ENCODE measurements around the gene SNUPN.
"Not testable (repeated sequence)": the region's sequence is repeated elsewhere in the genome, so short reads cannot be mapped to it uniquely, and the experiment has no call there.

SNUPN gene

DNA sequence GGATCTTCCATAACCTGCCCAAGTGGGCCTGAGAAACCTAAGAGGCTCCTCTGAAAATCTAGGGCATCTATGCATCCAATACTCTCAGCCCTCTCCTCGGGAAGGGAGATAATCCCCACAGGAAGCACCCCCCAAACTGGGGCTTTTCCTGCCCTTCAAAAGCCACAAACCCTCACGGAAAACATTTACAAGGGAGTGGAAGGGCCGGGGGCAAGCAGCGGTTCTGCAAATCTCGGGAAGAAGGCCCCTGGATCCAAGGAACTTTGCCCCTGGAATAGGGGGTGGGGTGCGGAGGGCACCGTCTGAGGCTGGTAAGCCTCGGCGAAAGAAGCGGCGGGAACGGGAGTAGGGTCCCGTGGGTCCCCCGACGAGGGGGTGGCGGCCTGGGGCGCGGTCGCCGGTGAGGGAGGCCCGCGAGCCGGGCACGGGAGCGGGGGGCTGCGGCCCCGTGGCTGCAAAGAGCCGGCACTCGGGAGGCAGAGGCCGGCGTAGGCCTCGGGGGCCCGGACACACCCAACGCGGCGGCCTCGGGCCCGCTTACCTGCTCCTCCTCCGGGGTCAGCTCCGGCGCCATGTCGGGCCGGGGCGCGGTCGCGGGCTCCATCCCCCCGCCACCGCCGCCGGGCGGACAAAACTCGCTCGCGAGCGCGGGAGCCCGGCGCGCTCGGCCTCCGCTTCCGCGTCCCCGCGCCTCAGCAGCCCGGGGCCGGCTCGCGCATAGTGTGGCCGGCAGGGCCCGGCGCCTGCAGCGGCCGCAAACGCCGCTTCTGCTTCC is 47.2 kb downstream of the SNUPN start:
- peak; percentile 19 for DNase-seq

DNA sequence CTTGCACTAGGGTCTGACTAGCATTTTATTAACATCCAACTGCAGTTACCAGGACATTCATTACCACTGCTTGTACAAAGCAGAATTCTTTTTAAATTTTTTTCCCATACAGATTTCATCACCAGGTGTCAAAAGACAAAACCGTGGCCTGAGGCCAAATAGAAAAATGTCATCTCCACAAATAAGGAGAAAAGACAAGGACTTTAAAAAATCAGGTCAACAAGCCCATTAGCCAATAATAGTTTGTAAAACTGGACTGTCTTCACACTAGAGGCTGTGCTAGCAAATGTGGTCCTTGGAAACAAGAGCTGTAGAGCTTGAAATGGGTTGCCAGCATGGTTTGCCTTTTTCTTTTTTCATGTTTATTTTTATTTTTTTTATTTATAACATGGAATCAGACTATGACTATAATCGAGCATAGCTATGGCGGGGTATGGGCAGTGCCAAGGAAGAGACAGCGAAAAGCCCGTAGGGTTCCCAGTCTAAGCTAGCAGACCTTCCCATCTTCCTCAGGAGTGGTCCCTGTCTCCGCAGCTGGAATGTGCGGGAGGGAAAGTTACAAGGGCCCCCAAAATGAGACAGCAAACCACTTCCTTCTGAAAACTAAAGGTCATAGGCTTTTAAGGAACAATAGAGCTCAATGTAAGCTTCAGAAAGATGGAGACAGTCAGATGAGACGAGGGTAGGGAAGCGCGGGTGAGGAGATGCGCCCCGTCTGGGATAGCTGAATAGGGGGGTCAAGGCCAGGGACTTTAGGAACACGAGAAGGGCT is 47.9 kb downstream of the SNUPN start:
- DNase-seq: no peak

- DNase-seq: no peak
These were observed 51.7 kb downstream of the SNUPN start for GRCh38 chr15:75573648-75574384.

DNA sequence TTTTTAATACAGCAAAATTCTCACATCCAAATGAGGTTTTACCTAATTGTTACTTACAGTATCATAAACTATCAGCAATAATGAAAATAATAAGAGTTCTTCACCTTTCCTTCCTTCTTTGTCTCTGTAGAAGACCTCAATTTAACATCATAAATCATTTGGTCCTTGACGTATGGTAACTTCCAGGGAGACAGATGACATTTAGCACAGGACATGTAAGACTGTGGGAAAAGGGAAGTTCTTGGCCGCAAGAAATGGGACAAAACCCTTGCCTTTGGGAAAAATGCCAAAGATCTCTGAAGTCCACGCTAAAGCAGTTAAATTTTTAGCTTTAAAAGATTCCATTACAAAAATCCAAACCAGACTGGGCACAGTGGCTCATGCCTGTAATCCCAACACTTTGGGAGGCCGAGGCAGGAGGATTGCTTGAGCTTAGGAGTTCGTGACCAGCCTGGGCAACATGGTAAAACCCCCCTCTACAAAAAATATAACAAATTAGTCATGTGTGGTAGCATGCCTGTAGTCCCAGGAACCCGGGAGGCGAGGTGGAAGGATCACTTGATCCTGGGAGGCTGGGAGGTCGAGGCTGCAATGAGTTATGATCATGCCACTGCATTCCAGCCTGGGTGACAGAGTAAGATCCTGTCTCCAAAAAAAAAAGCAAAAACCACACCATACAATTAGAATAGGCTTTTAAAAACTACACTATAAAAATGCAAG is 55.2 kb downstream of the SNUPN start:
- DNase-seq: no peak

DNA sequence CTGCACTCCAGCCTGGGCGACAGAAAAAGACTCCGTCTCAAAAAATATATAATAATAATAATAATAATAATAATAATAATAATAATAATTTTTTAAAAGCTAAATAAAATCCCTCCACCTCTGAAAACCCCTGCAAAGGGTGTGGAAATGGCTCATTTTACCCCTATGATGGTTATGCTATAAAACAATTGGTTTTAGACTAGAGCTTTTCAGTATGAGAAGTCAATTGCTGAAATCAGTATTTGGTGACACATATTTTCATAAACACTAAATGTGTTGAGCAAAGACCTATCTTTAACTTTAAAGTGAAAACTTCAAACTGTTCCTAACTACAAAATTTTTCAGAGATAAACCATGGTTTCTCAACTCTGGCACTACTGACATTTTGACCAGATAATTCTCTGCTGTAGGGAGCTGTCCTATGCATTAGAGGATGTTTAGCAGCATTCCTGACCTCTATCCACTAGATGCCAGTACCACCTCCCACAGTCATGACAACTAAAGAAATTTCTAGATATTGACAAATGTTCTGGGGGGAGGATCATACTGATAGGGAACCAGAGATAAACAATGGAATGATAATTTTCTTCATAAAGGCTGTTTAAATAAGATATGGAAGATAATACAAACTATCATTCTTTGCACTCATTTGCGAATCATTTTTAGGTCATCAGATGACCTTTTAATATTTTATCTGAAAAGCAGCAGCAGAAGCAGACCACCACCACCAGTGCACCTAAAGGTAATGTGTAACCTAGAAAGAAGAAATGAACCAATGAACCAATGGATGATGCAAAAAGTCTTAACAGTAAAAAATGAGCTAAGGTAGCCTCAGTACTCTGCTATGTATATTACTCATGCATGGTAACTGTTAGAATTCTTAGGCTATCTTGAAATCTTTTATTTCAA is 60.2 kb downstream of the SNUPN start:
- no peak for DNase-seq

DNA sequence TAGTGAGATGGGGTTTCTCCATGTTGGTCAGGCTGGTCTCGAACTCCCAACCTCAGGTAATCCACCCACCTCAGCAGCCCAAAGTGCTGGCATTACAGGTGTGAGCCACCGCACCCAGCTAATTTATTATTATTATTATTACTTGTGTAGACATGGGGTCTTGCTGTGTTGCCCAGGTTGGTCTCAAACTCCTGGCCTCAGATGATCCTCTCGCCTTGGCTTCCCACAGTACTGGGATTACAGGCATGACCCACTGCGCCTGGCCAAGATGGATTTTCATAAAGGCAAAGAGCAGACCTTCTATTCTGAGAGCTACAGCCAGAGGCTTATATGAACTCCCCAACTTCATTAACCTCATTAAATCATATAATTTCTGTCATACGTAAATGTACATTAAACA is 63.6 kb downstream of the SNUPN start:
- DNase-seq: no peak

- DNase-seq: not testable (repeated sequence)
These were observed 66.2 kb downstream of the SNUPN start for GRCh38 chr15:75559360-75559759.

GRCh38 chr15:75558955-75559354 is 66.6 kb downstream of the SNUPN start:
- not testable (repeated sequence) for DNase-seq

DNA sequence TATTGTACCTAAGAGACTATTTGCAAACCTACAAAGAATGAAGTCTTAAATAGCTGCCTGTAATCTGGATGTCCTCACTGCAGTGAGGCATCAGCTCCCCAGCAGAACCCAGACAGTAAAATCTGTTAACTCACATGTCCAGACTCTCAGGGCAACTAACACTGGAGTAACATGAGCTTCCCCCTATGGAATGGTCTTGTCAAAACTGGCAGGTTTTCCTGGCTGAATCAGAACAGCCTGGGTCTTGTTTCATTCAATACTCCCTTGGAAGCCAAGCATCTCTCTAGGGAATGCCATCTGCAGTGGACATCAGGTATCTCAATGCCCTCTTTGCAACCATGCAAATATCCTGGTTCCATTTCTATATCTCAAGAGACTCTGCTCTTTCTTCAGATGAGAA is 70.8 kb downstream of the SNUPN start:
- no peak for DNase-seq

DNA sequence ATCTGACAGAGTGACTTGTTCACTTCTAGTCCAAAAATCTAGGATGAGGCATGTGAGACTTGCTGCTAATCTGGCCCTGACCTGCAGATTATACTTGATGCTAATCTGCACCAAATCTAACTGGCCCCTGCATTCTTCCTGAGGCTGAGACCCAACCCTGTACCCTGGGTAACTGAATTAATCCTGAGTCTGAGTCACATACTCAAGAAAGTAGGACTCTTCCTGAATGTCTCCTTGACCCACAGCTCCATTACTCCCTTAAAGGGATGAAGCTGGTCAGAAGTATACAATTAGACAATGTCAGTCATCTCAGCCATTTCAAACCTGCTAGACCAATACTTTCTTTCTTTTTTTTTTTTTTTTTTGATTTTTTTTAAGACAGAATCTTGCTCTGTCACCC is 71.9 kb downstream of the SNUPN start:
- no peak for DNase-seq

DNA sequence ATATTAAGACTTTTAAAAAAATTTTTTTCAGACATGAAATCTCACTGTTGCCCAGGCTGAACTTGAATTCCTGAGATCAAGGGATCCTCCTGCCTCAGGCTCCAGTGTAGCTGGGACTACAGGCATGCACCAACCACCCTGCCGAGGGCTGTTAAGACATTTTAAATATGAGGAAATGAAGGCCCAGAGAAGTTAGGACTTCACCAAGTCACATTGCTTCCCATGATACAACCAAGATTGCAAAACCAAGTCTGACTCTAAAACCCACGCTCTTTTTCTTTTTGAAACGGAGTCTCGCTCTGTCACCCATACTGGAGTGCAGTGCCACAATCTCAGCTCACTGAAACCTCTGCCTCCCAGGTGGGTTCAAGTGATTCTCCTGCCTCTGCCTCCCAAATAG is 74.4 kb downstream of the SNUPN start:
- DNase-seq: no peak
